Spleen (tissue), 7 donors: ENCODE data around the gene STK24.

ENCODE experiments used
- CTCF ChIP-seq, 11 experiments: fragments of 200-600 bp in 7 of 11; fragments of 450-650 bp in 4 of 11; sonication (generic) in 4 of 11; IDR thresholded peaks in 8 of 11; conservative IDR thresholded peaks in 3 of 11; 1 replicate in 7 of 11; 2 replicates in 4 of 11; pipeline versions ENCODE4 v1.4.0 to v1.8.0; 2016 to 2021; ENCODE audit warnings: antibody characterized with exemption in 11 of 11, inconsistent platforms in 4 of 11, mild to moderate bottlenecking in 1 of 11
- POLR2A ChIP-seq, 3 donors: fragments of 450-650 bp; IDR thresholded peaks; one replicate each; pipeline ENCODE4 v1.5.1; 2017; ENCODE audit warnings: antibody characterized with exemption in 3 of 3, mild to moderate bottlenecking in 1 of 3
- POLR2AphosphoS5 ChIP-seq, 3 donors: sonication (generic); formaldehyde crosslinking; IDR thresholded peaks; one replicate each; pipeline ENCODE4 v1.5.1; 2017; ENCODE audit warnings: antibody characterized with exemption in 3 of 3
- donor health status: DM: no; HTN: no; CAD: no; lungs with moderate emphysema.
- donor health status: DM: no; HTN: no; CAD: no.
- donor health status: DM: no; HTN: no; CAD: no.

GRCh38 chr13:98441056-98441676, 135.7 kb downstream of the STK24 start:
- TF ChIP-seq CTCF (IDR thresholded peaks at IDR 0.05 in 8 of 11, conservative IDR thresholded peaks at IDR 0.05 in 3 of 11), result no peak
- TF ChIP-seq POLR2AphosphoS5 (IDR thresholded peaks at IDR 0.05), result no peak
- TF ChIP-seq POLR2A (IDR thresholded peaks at IDR 0.05), result no peak
